Measurements from ENCODE around the gene FAXDC2. TPM values are rescaled to one million over a fixed set of nuclear protein-coding genes. Genes with fewer than 3 reads are reported as not detected.

FAXDC2 gene
- total and polyA plus RNA-seq, 2 of the 8 experiments (the other 6 are each of a cell fraction or from before 2014, with no cell fraction given) = 3.7 to 5.9 TPM

DNA sequence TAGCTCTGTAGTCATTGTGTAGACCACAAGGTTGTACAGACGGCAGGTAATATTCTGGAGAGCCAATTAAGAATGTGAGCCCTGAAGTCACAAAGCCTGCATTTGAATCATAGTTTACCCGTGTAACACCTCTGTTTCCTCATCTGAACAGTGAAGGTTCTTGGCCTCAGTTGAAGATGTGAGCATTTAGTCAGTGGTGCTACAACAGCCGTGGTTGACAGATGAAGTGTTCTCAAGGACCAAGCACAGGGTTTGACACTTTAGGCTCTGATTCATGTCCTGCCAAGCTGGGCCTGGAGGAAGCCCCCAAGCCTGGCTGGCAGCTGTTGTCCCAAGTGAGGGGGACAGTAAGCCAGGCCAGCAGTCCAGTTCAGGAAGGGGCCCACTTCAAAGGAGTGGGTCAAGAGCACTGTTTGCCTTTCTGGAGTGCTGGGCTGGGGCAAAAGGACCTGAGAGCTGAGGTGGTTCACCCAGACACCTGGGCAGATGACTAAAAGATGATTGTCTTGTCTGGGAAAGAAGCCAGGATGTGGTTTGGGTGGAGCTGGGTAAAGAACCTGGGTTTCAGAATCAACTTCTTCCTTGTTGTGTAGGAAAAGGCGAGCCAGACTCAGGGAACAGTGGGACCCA is 20.7 kb downstream of the FAXDC2 start:
- Histone ChIP-seq H3K27ac (ENCODE audit: low read depth, low read length) (no peak overlapping the region), H3K14ac (ENCODE audit: insufficient read length) (no peak overlapping the region), H3K36me3 (ENCODE audit: control insufficient read depth in 2 of 4, insufficient read depth in 4 of 4, low read length in 3 of 4) (peaks cover 0 to 17% (median 10%) of the 10 kb centered on the region in 4 experiments; a peak in 7 of 8 replicates), H3K9me3 (ENCODE audit: insufficient read depth in 2 of 2, low read depth in 1 of 2, low read length in 1 of 2) (no peaks in the 10 kb centered on the region), H3K18ac (ENCODE audit: extremely low read depth, low read length) (no peak overlapping the region), H2BK15ac (ENCODE audit: low read length) (no peak overlapping the region), H3K79me2 (ENCODE audit: control insufficient read depth in 1 of 2, insufficient read depth in 2 of 2, low read length in 2 of 2) (no peaks in the 10 kb centered on the region), H2BK120ac (replicated peaks; ENCODE audit: low read depth, low read length) (no peak overlapping the region), H3K4me1 (replicated peaks in 1 of 4; ENCODE audit: control insufficient read depth in 3 of 4, insufficient read depth in 4 of 4, low read length in 3 of 4) (peaks cover 0 to 2% (median 0%) of the 10 kb centered on the region in 4 experiments; a peak in 2 of 7 replicates), H2BK20ac (ENCODE audit: low read length) (no peak overlapping the region), H2AK5ac (ENCODE audit: low read depth, low read length) (no peak overlapping the region), H3K23me2 (ENCODE audit: low read depth, low read length) (no peaks in the 10 kb centered on the region), H4K8ac (ENCODE audit: extremely low read depth, insufficient read depth, low read length) (no peak overlapping the region), H4K5ac (ENCODE audit: insufficient read length, low read depth, low read length) (no peak overlapping the region), H3K23ac (ENCODE audit: insufficient read length) (no peak overlapping the region), H2BK5ac (ENCODE audit: low read depth, low read length) (no peak overlapping the region), H3K9ac (replicated peaks in 1 of 4; ENCODE audit: extremely low read depth in 1 of 4, low read depth in 3 of 4, low read length in 3 of 4) (no peak overlapping the region), H3K79me1 (ENCODE audit: low read depth, low read length) (no peaks in the 10 kb centered on the region), H2BK12ac (ENCODE audit: low read depth, low read length) (no peak overlapping the region), H4K20me1 (replicated peaks in 1 of 2; ENCODE audit: control insufficient read depth in 1 of 2, insufficient read depth in 2 of 2, low read length in 2 of 2) (peaks cover 0 to 3% of the 10 kb centered on the region in 2 experiments), H2AFZ (ENCODE audit: low read length) (no peak overlapping the region), H3K4me2 (ENCODE audit: insufficient read depth in 1 of 2, low read depth in 2 of 2, low read length in 2 of 2) (no peak overlapping the region), H3K4ac (replicated peaks; ENCODE audit: insufficient read length, low read depth, low read length) (no peak overlapping the region), H3K56ac (replicated peaks; ENCODE audit: insufficient read length, low read depth, low read length) (no peak overlapping the region), H3K4me3 (ENCODE audit: extremely low read depth in 1 of 4, insufficient read depth in 2 of 4, low read depth in 3 of 4, low read length in 4 of 4) (no peak overlapping the region), H3K27me3 (replicated peaks in 1 of 4; ENCODE audit: control insufficient read depth in 3 of 4, extremely low read depth in 1 of 4, insufficient read depth in 3 of 4, low read length in 3 of 4) (no peaks in the 10 kb centered on the region), H4K91ac (replicated peaks; ENCODE audit: insufficient read length, low read length) (no peak overlapping the region)
- ChIA-PET CTCF (ENCODE audit: partially characterized antibody) (interaction anchor here (1.1 to 1.2 kb wide), 4 partner anchors 15 to 179 kb away, joined by 3 to 4 read pairs (median 4); no protein-coding TSS in a partner anchor), POLR2A (ENCODE audit: partially characterized antibody) (interaction anchor here (1.7 to 2.8 kb wide), 2 partner anchors 10 to 11 kb away, joined by 7 read pairs; no protein-coding TSS in a partner anchor)
- no peak for FAIRE-seq
- 92% methylated on average over 4 of the region's 4 CpGs; no CpG with 5 or more reads in 1 of the 2 experiments for WGBS, 2 experiments (ENCODE audit: extremely low coverage in 1 of 2, insufficient coverage in 1 of 2, insufficient read length in 1 of 2, insufficient replicate concordance in 2 of 2, low coverage in 1 of 2, low lambda C conversion rate in 2 of 2, missing lambda C conversion rate in 1 of 2)
- no peak for DNase-seq (ENCODE audit: low read depth in 1 of 2, low spot score in 2 of 2)
- TF ChIP-seq SIN3A (conservative IDR thresholded peaks at IDR 0.05 in 1 of 2, IDR thresholded peaks at IDR 0.05 in 1 of 2; ENCODE audit: low read depth in 1 of 2, low read length in 2 of 2) (no peak), TEAD4 (IDR thresholded peaks at IDR 0.05; ENCODE audit: low read depth, low read length) (no peak), NANOG (IDR thresholded peaks at IDR 0.05; ENCODE audit: insufficient read depth, low read depth, low read length, poor library complexity, severe bottlenecking) (no peak), CHD2 (IDR thresholded peaks at IDR 0.05; ENCODE audit: low read length) (no peak), RBBP5 (IDR thresholded peaks at IDR 0.05; ENCODE audit: borderline replicate concordance, low read depth, low read length) (no peak), CEBPB (IDR thresholded peaks at IDR 0.05; ENCODE audit: low read depth, low read length) (no peak), CBX5 (IDR thresholded peaks at IDR 0.05; ENCODE audit: low read depth, low read length) (no peak), SIRT6 (IDR thresholded peaks at IDR 0.05; ENCODE audit: low read length) (no peak), CTBP2 (IDR thresholded peaks at IDR 0.05; ENCODE audit: borderline replicate concordance, insufficient read depth, insufficient read length, low read length) (no peak), POLR2A (IDR thresholded peaks at IDR 0.05; ENCODE audit: control extremely low read depth in 1 of 2, low read depth in 2 of 2, low read length in 2 of 2) (no peak)
- TF ChIP-seq, protein P1, sequence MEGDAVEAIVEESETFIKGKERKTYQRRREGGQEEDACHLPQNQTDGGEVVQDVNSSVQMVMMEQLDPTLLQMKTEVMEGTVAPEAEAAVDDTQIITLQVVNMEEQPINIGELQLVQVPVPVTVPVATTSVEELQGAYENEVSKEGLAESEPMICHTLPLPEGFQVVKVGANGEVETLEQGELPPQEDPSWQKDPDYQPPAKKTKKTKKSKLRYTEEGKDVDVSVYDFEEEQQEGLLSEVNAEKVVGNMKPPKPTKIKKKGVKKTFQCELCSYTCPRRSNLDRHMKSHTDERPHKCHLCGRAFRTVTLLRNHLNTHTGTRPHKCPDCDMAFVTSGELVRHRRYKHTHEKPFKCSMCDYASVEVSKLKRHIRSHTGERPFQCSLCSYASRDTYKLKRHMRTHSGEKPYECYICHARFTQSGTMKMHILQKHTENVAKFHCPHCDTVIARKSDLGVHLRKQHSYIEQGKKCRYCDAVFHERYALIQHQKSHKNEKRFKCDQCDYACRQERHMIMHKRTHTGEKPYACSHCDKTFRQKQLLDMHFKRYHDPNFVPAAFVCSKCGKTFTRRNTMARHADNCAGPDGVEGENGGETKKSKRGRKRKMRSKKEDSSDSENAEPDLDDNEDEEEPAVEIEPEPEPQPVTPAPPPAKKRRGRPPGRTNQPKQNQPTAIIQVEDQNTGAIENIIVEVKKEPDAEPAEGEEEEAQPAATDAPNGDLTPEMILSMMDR (IDR thresholded peaks at IDR 0.05; ENCODE audit: control extremely low read depth in 1 of 3, insufficient read depth in 1 of 3, low read depth in 1 of 3, low read length in 3 of 3) = no peak
